Measurements from ENCODE around the gene GMEB2. TPM values are rescaled to one million over a fixed set of nuclear protein-coding genes. Genes with fewer than 3 reads are reported as not detected.

Gene GMEB2
- total and polyA plus RNA-seq, 10 of the 15 experiments (the other 5 are each of a cell fraction or from before 2014, with no cell fraction given) = 0.08 to 15.1 (median 6.9) TPM

DNA sequence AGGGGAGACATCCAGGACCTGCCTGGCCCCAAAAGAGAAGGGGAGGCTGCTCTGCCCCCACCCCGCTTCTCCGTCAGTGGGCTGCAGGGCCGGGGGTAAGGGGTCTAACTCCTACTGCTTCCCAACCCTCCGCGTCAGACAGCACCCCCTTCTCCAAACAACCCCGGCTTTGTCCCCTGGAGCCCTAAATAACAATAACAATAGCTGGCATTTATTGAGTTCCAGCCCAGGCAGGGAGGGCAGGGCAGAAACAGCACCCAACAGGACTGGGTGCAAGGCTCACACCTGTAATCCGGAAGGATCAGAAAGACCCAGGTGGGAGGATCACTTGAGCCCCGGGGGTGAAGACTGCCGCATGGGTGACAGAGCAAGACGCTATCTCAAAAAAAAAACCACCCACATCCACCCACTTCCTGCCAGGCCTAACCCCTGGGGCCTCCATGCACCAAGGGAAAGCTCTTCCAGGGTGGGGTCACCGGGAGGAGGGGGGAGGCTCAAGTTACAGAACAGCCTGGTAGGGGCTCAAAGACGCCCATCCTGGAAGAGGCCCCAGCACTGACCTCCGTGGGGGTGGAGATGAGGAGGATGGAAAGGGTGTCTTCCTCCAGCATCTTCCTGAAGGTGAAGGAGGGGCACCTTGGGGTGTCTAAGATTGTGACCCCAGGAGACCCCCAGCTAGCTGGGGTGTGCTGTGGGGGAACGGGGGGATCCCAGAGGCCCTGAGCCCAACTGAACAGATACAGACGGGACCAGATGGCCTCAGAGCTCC, 74.2 kb downstream of the GMEB2 start (continued):
- no peak for TF ChIP-seq YY1 (IDR thresholded peaks at IDR 0.05; ENCODE audit: low read depth, low read length)
- TF ChIP-seq, protein P1, sequence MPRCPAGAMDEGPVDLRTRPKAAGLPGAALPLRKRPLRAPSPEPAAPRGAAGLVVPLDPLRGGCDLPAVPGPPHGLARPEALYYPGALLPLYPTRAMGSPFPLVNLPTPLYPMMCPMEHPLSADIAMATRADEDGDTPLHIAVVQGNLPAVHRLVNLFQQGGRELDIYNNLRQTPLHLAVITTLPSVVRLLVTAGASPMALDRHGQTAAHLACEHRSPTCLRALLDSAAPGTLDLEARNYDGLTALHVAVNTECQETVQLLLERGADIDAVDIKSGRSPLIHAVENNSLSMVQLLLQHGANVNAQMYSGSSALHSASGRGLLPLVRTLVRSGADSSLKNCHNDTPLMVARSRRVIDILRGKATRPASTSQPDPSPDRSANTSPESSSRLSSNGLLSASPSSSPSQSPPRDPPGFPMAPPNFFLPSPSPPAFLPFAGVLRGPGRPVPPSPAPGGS (IDR thresholded peaks at IDR 0.05; ENCODE audit: borderline replicate concordance, insufficient read depth, low read depth, low read length, poor library complexity, severe bottlenecking) = no peak
- no peak for TF ChIP-seq ZNF622 (IDR thresholded peaks at IDR 0.05)
- TF ChIP-seq, protein P2, sequence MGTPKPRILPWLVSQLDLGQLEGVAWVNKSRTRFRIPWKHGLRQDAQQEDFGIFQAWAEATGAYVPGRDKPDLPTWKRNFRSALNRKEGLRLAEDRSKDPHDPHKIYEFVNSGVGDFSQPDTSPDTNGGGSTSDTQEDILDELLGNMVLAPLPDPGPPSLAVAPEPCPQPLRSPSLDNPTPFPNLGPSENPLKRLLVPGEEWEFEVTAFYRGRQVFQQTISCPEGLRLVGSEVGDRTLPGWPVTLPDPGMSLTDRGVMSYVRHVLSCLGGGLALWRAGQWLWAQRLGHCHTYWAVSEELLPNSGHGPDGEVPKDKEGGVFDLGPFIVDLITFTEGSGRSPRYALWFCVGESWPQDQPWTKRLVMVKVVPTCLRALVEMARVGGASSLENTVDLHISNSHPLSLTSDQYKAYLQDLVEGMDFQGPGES (IDR thresholded peaks at IDR 0.05) = no peak
- no peak for TF ChIP-seq BCL11A (IDR thresholded peaks at IDR 0.05; ENCODE audit: low read depth, low read length)
- no peak for TF ChIP-seq KLF5 (IDR thresholded peaks at IDR 0.05; ENCODE audit: partially characterized antibody)
- no peak for TF ChIP-seq ZNF24 (IDR thresholded peaks at IDR 0.05)
- TF ChIP-seq HDAC2 (IDR thresholded peaks at IDR 0.05) = no peak
- no peak for TF ChIP-seq MLLT1 (IDR thresholded peaks at IDR 0.05)
